CD4-positive, alpha-beta T cell (primary cell): Measurements from ENCODE around the gene CALN1. TPM values are rescaled to one million over a fixed set of nuclear protein-coding genes. Genes with fewer than 3 reads are reported as not detected.

Experiments used
- ATAC-seq: fragments of 200-7000 bp; cut with Tn5 transposase; one replicate; pipeline ENCODE4 v1.10.0; 2022; ENCODE audit warnings: mild to moderate bottlenecking; ENCODE audit not compliant: poor library complexity
- CTCF ChIA-PET: fragments of 350-600 bp; sonication (Branson Sonifier 250); formaldehyde crosslinking; loops from one replicate; lab custom pipeline; 2021; ENCODE audit warnings: antibody characterized with exemption, inconsistent platforms; lab: Charles Lee
- POLR2A ChIA-PET: fragments of 350-600 bp; sonication (Branson Sonifier 250); formaldehyde crosslinking; loops from one replicate; lab custom pipeline; 2021; ENCODE audit warnings: antibody characterized with exemption, inconsistent platforms; lab: Charles Lee
- DNase-seq, 14 experiments: peaks; one replicate each; pipeline ENCODE4 v3.0.0-alpha.2; 2013 to 2020; ENCODE audit warnings: mixed read lengths in 2 of 14
- H3K27ac ChIP-seq, 2 donors: one replicate each; pipeline versions ENCODE4 v1.5.1 to v1.7.0; 2013; ENCODE audit warnings: low read length in 2 of 2, low read depth in 1 of 2, mild to moderate bottlenecking in 1 of 2
- H3K27me3 ChIP-seq, 2 experiments: 1 replicate in 1 of 2; 2 replicates in 1 of 2; pipeline versions ENCODE4 v1.6.1 to v1.7.0; 2013; ENCODE audit warnings: low read length in 2 of 2, control low read depth in 1 of 2, mild to moderate bottlenecking in 1 of 2, moderate library complexity in 1 of 2; ENCODE audit not compliant: insufficient read depth in 2 of 2, control insufficient read depth in 1 of 2
- H3K36me3 ChIP-seq: one replicate; pipeline ENCODE4 v1.6.1; 2013; ENCODE audit warnings: low read length, control low read depth; ENCODE audit not compliant: insufficient read depth
- H3K4me1 ChIP-seq: one replicate; pipeline ENCODE4 v1.6.1; 2013; ENCODE audit warnings: low read length, control low read depth; ENCODE audit not compliant: insufficient read depth
- H3K4me3 ChIP-seq: one replicate; pipeline ENCODE4 v1.5.1; 2013; ENCODE audit warnings: mild to moderate bottlenecking, low read length, moderate library complexity
- H3K9me3 ChIP-seq, 2 experiments: 1 replicate in 1 of 2; 2 replicates in 1 of 2; pipeline versions ENCODE4 v1.6.1 to v1.7.0; 2013; ENCODE audit warnings: low read length in 2 of 2, mild to moderate bottlenecking in 2 of 2, control low read depth in 1 of 2, moderate library complexity in 1 of 2; ENCODE audit not compliant: control insufficient read depth in 1 of 2, insufficient read depth in 1 of 2
- H3K27ac Mint-ChIP-seq: one replicate; pipeline ENCODE4 v1.8.0; 2020; ENCODE audit warnings: mixed read lengths
- H3K27me3 Mint-ChIP-seq: one replicate; pipeline ENCODE4 v1.8.0; 2021; ENCODE audit warnings: mixed read lengths
- H3K36me3 Mint-ChIP-seq: one replicate; pipeline ENCODE4 v1.8.0; 2021; ENCODE audit warnings: low read depth, mixed read lengths
- H3K4me1 Mint-ChIP-seq: one replicate; pipeline ENCODE4 v1.8.0; 2021; ENCODE audit warnings: low read depth, mixed read lengths
- H3K4me3 Mint-ChIP-seq: one replicate; pipeline ENCODE4 v1.8.0; 2020; ENCODE audit warnings: mild to moderate bottlenecking, mixed read lengths
- H3K9me3 Mint-ChIP-seq: one replicate; pipeline ENCODE4 v1.8.0; 2020; ENCODE audit warnings: mixed read lengths
- CTCF ChIP-seq: fragments of 200-600 bp; IDR thresholded peaks from one replicate; pipeline ENCODE4 v1.8.0; 2022; ENCODE audit warnings: antibody characterized with exemption, mild to moderate bottlenecking
- intact Hi-C, 2 experiments: fragments of 100-400 bp; cut with DNase I in 1 of 2; cut with micrococcal nuclease in 1 of 2; formaldehyde crosslinking; loops; one replicate each; pipeline versions ENCODE4 v1.15.1 to v1.9.0; 2023 to 2025; cut with DNase I, micrococcal nuclease
- total RNA-seq, 174 experiments: library from RNA in 2 of 174; stranded (reverse) in 2 of 174; gene quantifications; one replicate each; pipeline ENCODE4 v1.2.3 and lab custom pipeline; 2021 to 2026

The CALN1 gene
- total RNA-seq, 2 experiments from 2014 or later: 0.06 TPM; not detected in 1

DNA sequence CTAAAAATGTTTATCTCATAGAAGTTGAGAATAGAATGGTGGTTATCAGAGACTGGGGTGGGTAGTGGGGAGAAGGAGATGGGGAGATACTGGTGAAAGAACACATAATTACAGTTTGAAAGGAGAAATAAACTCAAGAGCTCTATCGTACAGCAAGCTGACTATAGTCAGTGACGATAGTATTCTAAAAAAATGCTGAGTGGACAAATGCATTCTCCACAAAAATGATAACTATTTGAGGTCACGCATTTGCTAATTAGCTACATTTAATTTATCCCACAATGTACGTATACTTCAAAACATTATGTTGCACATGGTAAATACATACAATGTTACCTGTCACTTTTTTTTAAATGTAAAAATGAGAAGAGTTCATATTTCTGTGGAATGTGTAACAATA lies 507.7 kb downstream of the CALN1 start:
- Histone ChIP-seq H3K27ac (no peak overlapping the region), H3K27me3 (no peaks in the 10 kb centered on the region), H3K9me3 (peaks cover 8 to 10% of the 10 kb centered on the region in 2 experiments), H3K36me3 (no peaks in the 10 kb centered on the region), H3K4me3 (no peak overlapping the region), H3K4me1 (no peaks in the 10 kb centered on the region)
- POLR2A ChIA-PET: no interaction called here
- H3K4me3 Mint-ChIP-seq: no peak overlapping the region
- peaks cover 7% of the 10 kb centered on the region for H3K9me3 Mint-ChIP-seq
- H3K27ac Mint-ChIP-seq: no peak overlapping the region
- no peak for TF ChIP-seq CTCF
- DNase-seq (no peak), ATAC-seq (no peak)
- no peaks in the 10 kb centered on the region for H3K27me3 Mint-ChIP-seq
- CTCF ChIA-PET: no interaction called here
- intact Hi-C loops: no loop called here
- no peaks in the 10 kb centered on the region for H3K4me1 Mint-ChIP-seq
- no peaks in the 10 kb centered on the region for H3K36me3 Mint-ChIP-seq

- Histone ChIP-seq H3K9me3 (peaks cover 0 to 9% of the 10 kb centered on the region in 2 experiments), H3K27ac (no peak overlapping the region), H3K4me3 (no peak overlapping the region), H3K36me3 (no peaks in the 10 kb centered on the region), H3K4me1 (no peaks in the 10 kb centered on the region), H3K27me3 (no peaks in the 10 kb centered on the region)
- no peaks in the 10 kb centered on the region for H3K27me3 Mint-ChIP-seq
- intact Hi-C loops: no loop called here
- TF ChIP-seq CTCF: no peak
- H3K27ac Mint-ChIP-seq: no peak overlapping the region
- no peak for ATAC-seq
- ChIA-PET CTCF (no interaction called here), POLR2A (no interaction called here)
- peak in 1 of 14 experiments; percentile 3 for DNase-seq
- H3K4me1 Mint-ChIP-seq: no peaks in the 10 kb centered on the region
- H3K36me3 Mint-ChIP-seq: no peaks in the 10 kb centered on the region
- peaks cover 7% of the 10 kb centered on the region for H3K9me3 Mint-ChIP-seq
- no peak overlapping the region for H3K4me3 Mint-ChIP-seq
These were observed 511.6 kb downstream of the CALN1 start for GRCh38 chr7:71900556-71900955.

GRCh38 chr7:71896535-71896934 lies 515.6 kb downstream of the CALN1 start:
- no peak overlapping the region for H3K27ac Mint-ChIP-seq
- no peak for TF ChIP-seq CTCF
- Histone ChIP-seq H3K9me3 (peaks cover 0 to 5% of the 10 kb centered on the region in 2 experiments), H3K36me3 (no peaks in the 10 kb centered on the region), H3K27me3 (peaks cover 0 to 2% of the 10 kb centered on the region in 2 experiments), H3K27ac (no peak overlapping the region), H3K4me3 (no peak overlapping the region), H3K4me1 (no peaks in the 10 kb centered on the region)
- DNase-seq (no peak), ATAC-seq (no peak)
- peaks cover 3% of the 10 kb centered on the region for H3K9me3 Mint-ChIP-seq
- H3K4me1 Mint-ChIP-seq: no peaks in the 10 kb centered on the region
- ChIA-PET CTCF (no interaction called here), POLR2A (no interaction called here)
- H3K4me3 Mint-ChIP-seq: no peak overlapping the region
- intact Hi-C loops: no loop called here
- H3K27me3 Mint-ChIP-seq: no peaks in the 10 kb centered on the region
- no peaks in the 10 kb centered on the region for H3K36me3 Mint-ChIP-seq
